NCI-H2196 (cell line): ENCODE results near the gene FAM174A.
A peak's percentile ranks its signal among the peaks of the same experiment; 100 is the strongest.
"Not testable (repeated sequence)": the region's sequence is repeated elsewhere in the genome, so short reads cannot be mapped to it uniquely, and the experiment has no call there.

Source experiments
- DNase-seq: peaks from one replicate; lab custom pipeline; 2025; ENCODE audit not compliant: unreplicated experiment; lab: John Stamatoyannopoulos, UW

Gene FAM174A

GRCh38 chr5:100575815-100576214 lies 40.6 kb downstream of the FAM174A start:
- no peak for DNase-seq

GRCh38 chr5:100576217-100576751 lies 41.1 kb downstream of the FAM174A start:
- DNase-seq: no peak

- no peak for DNase-seq
Observed at GRCh38 chr5:100577506-100577905, 42.3 kb downstream of the FAM174A start.

- DNase-seq: no peak
Observed at GRCh38 chr5:100584069-100584468, 48.9 kb downstream of the FAM174A start.

- DNase-seq: no peak
Observed at GRCh38 chr5:100584889-100585288, 49.7 kb downstream of the FAM174A start.

- no peak for DNase-seq
Observed at GRCh38 chr5:100590867-100591266, 55.7 kb downstream of the FAM174A start.

GRCh38 chr5:100595152-100595811 lies 60.1 kb downstream of the FAM174A start:
- peak; percentile 12 for DNase-seq

GRCh38 chr5:100595812-100596173 lies 60.6 kb downstream of the FAM174A start:
- no peak for DNase-seq

- DNase-seq: no peak
Observed at GRCh38 chr5:100598446-100598845, 63.3 kb downstream of the FAM174A start.

- DNase-seq: no peak
Observed at GRCh38 chr5:100600298-100600994, 65.3 kb downstream of the FAM174A start.

- no peak for DNase-seq
Observed at GRCh38 chr5:100603141-100603540, 68.0 kb downstream of the FAM174A start.

- not testable (repeated sequence) for DNase-seq
Observed at GRCh38 chr5:100604021-100604420, 68.8 kb downstream of the FAM174A start.

- DNase-seq: no peak
Observed at GRCh38 chr5:100609594-100609993, 74.4 kb downstream of the FAM174A start.

- DNase-seq: no peak
Observed at GRCh38 chr5:100614308-100614707, 79.1 kb downstream of the FAM174A start.

GRCh38 chr5:100615362-100615761 lies 80.2 kb downstream of the FAM174A start:
- DNase-seq: no peak

GRCh38 chr5:100616291-100616690 lies 81.1 kb downstream of the FAM174A start:
- DNase-seq: no peak

- DNase-seq: no peak
Observed at GRCh38 chr5:100616981-100617380, 81.8 kb downstream of the FAM174A start.

- DNase-seq: no peak
Observed at GRCh38 chr5:100623719-100624118, 88.5 kb downstream of the FAM174A start.

GRCh38 chr5:100634937-100635534 lies 99.9 kb downstream of the FAM174A start:
- no peak for DNase-seq
